Muscle layer of colon (tissue), 2 donors: ENCODE measurements around the gene FGFR1OP2.

Experiments
- H3K27ac ChIP-seq: one replicate; pipeline ENCODE4 v1.7.0; 2013; ENCODE audit warnings: low read depth, mild to moderate bottlenecking, low read length, moderate library complexity
- H3K27me3 ChIP-seq, 2 donors: one replicate each; pipeline ENCODE4 v1.7.0; 2013; ENCODE audit warnings: low read length in 2 of 2, mild to moderate bottlenecking in 2 of 2; ENCODE audit not compliant: insufficient read depth in 2 of 2, control insufficient read depth in 1 of 2
- H3K36me3 ChIP-seq: one replicate; pipeline ENCODE4 v1.7.0; 2013; ENCODE audit warnings: mild to moderate bottlenecking, low read length; ENCODE audit not compliant: insufficient read depth
- H3K4me1 ChIP-seq: one replicate; pipeline ENCODE4 v1.7.0; 2013; ENCODE audit warnings: mild to moderate bottlenecking, low read length; ENCODE audit not compliant: insufficient read depth
- H3K4me3 ChIP-seq, 2 donors: one replicate each; pipeline ENCODE4 v1.7.0; 2013; ENCODE audit warnings: low read length in 2 of 2, low read depth in 1 of 2, mild to moderate bottlenecking in 1 of 2, moderate library complexity in 1 of 2
- H3K9ac ChIP-seq: one replicate; pipeline ENCODE4 v1.7.0; 2013; ENCODE audit warnings: low read length
- H3K9me3 ChIP-seq: one replicate; pipeline ENCODE4 v1.7.0; 2013; ENCODE audit warnings: mild to moderate bottlenecking, low read length
- donor health status: abdominal sarcoma.
- donor health status: Adenocarcinoma of cecum.

Gene FGFR1OP2

GRCh38 chr12:27005495-27005894 lies 67.2 kb downstream of the FGFR1OP2 start:
- Histone ChIP-seq H3K4me3 (no peak overlapping the region), H3K9ac (no peak overlapping the region), H3K36me3 (no peaks in the 10 kb centered on the region), H3K27ac (no peak overlapping the region), H3K27me3 (no peaks in the 10 kb centered on the region), H3K9me3 (no peaks in the 10 kb centered on the region), H3K4me1 (no peaks in the 10 kb centered on the region)

GRCh38 chr12:27006797-27007467 lies 68.7 kb downstream of the FGFR1OP2 start:
- H3K4me3 ChIP-seq: no peak overlapping the region
- H3K4me1 ChIP-seq: peaks cover 8% of the 10 kb centered on the region
- H3K36me3 ChIP-seq: no peaks in the 10 kb centered on the region
- H3K9me3 ChIP-seq: no peaks in the 10 kb centered on the region
- H3K9ac ChIP-seq: no peak overlapping the region
- H3K27me3 ChIP-seq: no peaks in the 10 kb centered on the region
- no peak overlapping the region for H3K27ac ChIP-seq

- H3K9me3 ChIP-seq: no peaks in the 10 kb centered on the region
- peaks cover 20% of the 10 kb centered on the region for H3K4me1 ChIP-seq
- no peaks in the 10 kb centered on the region for H3K36me3 ChIP-seq
- H3K27me3 ChIP-seq: no peaks in the 10 kb centered on the region
- H3K4me3 ChIP-seq: no peak overlapping the region
- no peak overlapping the region for H3K27ac ChIP-seq
- no peak overlapping the region for H3K9ac ChIP-seq
These were observed 69.8 kb downstream of the FGFR1OP2 start for GRCh38 chr12:27008081-27008480.

GRCh38 chr12:27009881-27010301 lies 71.6 kb downstream of the FGFR1OP2 start:
- Histone ChIP-seq H3K36me3 (no peaks in the 10 kb centered on the region), H3K9me3 (no peaks in the 10 kb centered on the region), H3K9ac (no peak overlapping the region), H3K27me3 (no peaks in the 10 kb centered on the region), H3K27ac (no peak overlapping the region), H3K4me1 (peaks cover 30% of the 10 kb centered on the region), H3K4me3 (no peak overlapping the region)

- no peak overlapping the region for H3K9ac ChIP-seq
- H3K36me3 ChIP-seq: no peaks in the 10 kb centered on the region
- no peak overlapping the region for H3K4me3 ChIP-seq
- H3K9me3 ChIP-seq: no peaks in the 10 kb centered on the region
- H3K27ac ChIP-seq: no peak overlapping the region
- H3K4me1 ChIP-seq: peaks cover 37% of the 10 kb centered on the region
- H3K27me3 ChIP-seq: no peaks in the 10 kb centered on the region
These were observed 74.1 kb downstream of the FGFR1OP2 start for GRCh38 chr12:27012239-27012981.

- Histone ChIP-seq H3K9me3 (no peaks in the 10 kb centered on the region), H3K9ac (peak overlapping the region; percentile 50), H3K27ac (no peak overlapping the region), H3K36me3 (no peaks in the 10 kb centered on the region), H3K4me1 (peaks cover 37% of the 10 kb centered on the region), H3K4me3 (peak overlapping the region in 1 of 2 donors; percentile 73), H3K27me3 (no peaks in the 10 kb centered on the region)
These were observed 74.6 kb downstream of the FGFR1OP2 start for GRCh38 chr12:27012982-27013255.

- peak overlapping the region; percentile 87 for H3K27ac ChIP-seq
- H3K9ac ChIP-seq: peak overlapping the region; percentile 50
- no peaks in the 10 kb centered on the region for H3K27me3 ChIP-seq
- H3K9me3 ChIP-seq: no peaks in the 10 kb centered on the region
- H3K4me3 ChIP-seq: peak overlapping the region; percentile 73 to 75
- H3K4me1 ChIP-seq: peaks cover 37% of the 10 kb centered on the region
- H3K36me3 ChIP-seq: no peaks in the 10 kb centered on the region
These were observed 75.4 kb downstream of the FGFR1OP2 start for GRCh38 chr12:27013611-27014084.

- H3K9me3 ChIP-seq: no peaks in the 10 kb centered on the region
- H3K36me3 ChIP-seq: no peaks in the 10 kb centered on the region
- H3K4me1 ChIP-seq: peaks cover 37% of the 10 kb centered on the region
- peak within 1 kb of the TSS; percentile 73 to 75 for H3K4me3 ChIP-seq
- H3K9ac ChIP-seq: peak within 1 kb of the TSS; percentile 76
- peak within 1 kb of the TSS; percentile 87 for H3K27ac ChIP-seq
- H3K27me3 ChIP-seq: no peaks in the 10 kb centered on the region
These were observed 76.0 kb downstream of the FGFR1OP2 start, which contains the start of gene TM7SF3 for GRCh38 chr12:27014085-27014858. TM7SF3 (minus strand) TSS chr12:27014384; CDS start chr12:27014168, 216 bp downstream.

GRCh38 chr12:27014859-27015729 lies 76.8 kb downstream of the FGFR1OP2 start:
- H3K36me3 ChIP-seq: no peaks in the 10 kb centered on the region
- no peaks in the 10 kb centered on the region for H3K9me3 ChIP-seq
- peak overlapping the region; percentile 76 for H3K9ac ChIP-seq
- H3K4me3 ChIP-seq: peak overlapping the region; percentile 73 to 75
- H3K27ac ChIP-seq: peak overlapping the region; percentile 87
- H3K27me3 ChIP-seq: no peaks in the 10 kb centered on the region
- H3K4me1 ChIP-seq: peaks cover 37% of the 10 kb centered on the region

- H3K36me3 ChIP-seq: no peaks in the 10 kb centered on the region
- peaks cover 37% of the 10 kb centered on the region for H3K4me1 ChIP-seq
- H3K27ac ChIP-seq: peak overlapping the region; percentile 87
- H3K27me3 ChIP-seq: no peaks in the 10 kb centered on the region
- H3K9me3 ChIP-seq: no peaks in the 10 kb centered on the region
- no peak overlapping the region for H3K9ac ChIP-seq
- no peak overlapping the region for H3K4me3 ChIP-seq
These were observed 77.4 kb downstream of the FGFR1OP2 start for GRCh38 chr12:27015730-27016076.
